ENCODE results near the gene UBE2QL1.

- no peak for TF ChIP-seq CSDC2 (CRISPR knock-in tag; IDR thresholded peaks at IDR 0.05)
- TF ChIP-seq POU6F1 (CRISPR knock-in tag; IDR thresholded peaks at IDR 0.05; ENCODE audit: borderline replicate concordance, low read depth), result no peak
Observed at GRCh38 chr5:6408627-6409446, 39.8 kb upstream of the UBE2QL1 start.
